SKM-1 treated with dmso at 0.1 percent for 144 hours (cell line): ENCODE data around the gene TEKT5.
"Not testable (repeated sequence)": the region's sequence is repeated elsewhere in the genome, so short reads cannot be mapped to it uniquely, and the experiment has no call there.

Experiments
- DNase-seq: peaks from one replicate; lab custom pipeline; 2025; ENCODE audit not compliant: unreplicated experiment; lab: John Stamatoyannopoulos, UW

Gene TEKT5

DNA sequence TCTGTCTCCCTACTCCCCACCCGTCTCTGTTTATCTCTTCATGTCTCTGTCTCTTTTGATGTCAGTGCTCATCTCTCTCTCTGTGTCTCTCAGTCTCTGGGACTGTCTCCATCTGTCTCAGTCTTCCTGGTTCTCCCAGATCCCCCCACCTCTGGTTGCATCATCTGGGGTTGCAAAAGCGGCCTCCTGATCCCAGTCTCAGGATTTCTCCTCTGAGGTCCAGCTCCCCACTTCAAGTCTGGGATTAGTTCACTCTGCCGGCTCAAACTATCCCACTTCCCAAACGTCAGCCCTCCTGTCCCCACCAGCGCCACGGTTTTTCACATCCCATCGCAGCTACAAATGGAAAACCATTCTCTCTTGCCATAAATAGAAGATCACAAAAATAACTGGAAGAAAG, 9.0 kb downstream of the TEKT5 start:
- no peak for DNase-seq

DNA sequence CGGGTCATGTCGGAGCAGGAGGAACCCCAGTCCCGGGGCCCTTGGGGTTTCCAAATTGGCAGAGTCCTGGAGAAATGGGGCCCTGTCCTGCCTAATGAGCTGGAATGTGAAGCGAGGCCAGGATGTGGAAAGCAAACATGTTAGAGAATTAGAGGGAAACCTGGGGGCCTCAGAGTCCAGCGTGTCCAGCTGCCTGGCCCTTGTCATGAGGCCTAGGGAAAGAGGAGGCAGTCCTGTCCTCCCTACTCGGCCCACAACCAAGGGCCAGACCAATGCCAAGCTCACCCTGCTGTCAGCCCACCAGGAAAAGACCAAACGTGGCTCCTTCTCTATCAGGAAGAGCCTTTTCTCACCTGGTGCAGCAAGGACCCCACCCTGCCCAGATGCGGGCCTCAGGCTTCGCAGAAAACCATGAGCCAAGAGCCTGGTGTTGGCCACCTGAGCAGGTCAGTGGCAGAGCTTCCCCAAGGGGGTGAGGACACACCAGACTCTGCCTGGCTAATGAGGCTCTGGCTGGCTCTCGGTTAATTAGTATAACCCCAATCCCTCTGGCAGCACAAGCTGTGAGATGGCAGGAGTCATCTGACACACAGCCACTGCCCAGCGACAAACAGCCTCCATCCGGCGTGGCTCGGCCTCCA, 10.1 kb downstream of the TEKT5 start:
- no peak for DNase-seq

DNA sequence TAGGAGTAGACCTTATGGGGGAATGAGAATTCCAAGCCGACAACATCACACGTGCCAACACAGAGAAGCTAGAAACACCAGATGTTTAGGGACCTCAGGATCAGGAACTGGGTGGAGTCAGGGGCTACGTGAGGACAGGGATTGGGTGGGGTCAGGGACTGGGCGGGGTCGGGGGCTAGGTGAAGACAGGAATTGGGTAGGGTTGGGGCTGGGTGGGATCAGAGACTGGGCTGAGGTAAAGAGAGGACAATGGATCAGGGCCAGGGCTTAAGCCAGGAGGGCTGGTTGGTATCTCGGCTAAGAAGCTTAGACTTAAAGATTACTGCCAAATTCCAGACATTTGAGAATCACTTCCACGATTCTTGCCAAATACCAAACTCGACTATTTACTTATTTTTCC, 11.6 kb downstream of the TEKT5 start:
- DNase-seq = no peak

GRCh38 chr16:10682604-10683003, 12.1 kb downstream of the TEKT5 start:
- no peak for DNase-seq

DNA sequence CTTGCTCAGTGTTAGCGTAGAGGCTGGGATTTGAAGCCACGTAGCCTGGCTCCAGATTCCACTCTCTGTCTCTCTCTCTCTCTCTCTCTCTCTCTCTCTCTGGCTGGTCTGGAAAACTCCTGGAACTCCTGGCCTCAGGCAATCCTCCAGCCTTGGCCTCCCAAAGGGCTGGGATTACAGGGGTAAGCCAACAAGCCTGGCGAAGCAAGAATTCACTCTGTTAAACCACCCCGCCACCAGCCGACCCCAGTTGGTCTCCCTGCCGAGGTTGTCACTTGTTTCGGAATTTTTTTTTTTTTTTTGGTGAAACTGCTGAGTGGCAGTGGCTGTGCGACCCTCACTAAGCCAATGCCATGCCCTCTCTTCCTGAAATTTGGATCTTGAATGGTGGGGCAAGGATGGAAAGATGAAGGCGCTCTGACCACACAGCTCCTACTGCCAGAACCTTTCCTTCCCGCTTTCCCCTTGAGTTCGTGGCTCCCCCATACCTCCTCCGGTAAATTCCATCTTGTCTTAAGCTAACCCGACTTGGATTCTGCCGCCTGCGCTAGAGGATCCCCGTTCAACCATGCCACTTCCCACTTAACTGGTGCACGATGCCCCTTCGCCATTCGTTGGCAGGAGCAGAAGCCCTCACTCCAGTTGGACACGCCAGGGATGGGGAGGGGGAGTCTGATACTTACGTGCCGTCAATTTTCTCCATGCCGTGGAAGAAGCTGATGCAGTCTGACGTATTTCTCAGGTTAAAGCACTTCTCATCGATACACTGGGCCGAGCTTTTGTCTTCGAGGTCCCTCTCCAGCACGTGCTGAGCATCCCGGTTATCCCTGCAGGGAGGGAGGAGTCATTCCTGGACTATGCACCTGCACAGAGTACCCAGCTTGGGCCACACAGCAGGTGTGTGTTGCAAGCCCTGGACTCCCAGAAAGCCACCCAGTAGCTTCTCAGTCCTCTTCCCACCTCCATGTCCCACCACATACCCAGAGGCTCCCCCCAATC, 13.1 kb downstream of the TEKT5 start:
- no peak for DNase-seq

DNA sequence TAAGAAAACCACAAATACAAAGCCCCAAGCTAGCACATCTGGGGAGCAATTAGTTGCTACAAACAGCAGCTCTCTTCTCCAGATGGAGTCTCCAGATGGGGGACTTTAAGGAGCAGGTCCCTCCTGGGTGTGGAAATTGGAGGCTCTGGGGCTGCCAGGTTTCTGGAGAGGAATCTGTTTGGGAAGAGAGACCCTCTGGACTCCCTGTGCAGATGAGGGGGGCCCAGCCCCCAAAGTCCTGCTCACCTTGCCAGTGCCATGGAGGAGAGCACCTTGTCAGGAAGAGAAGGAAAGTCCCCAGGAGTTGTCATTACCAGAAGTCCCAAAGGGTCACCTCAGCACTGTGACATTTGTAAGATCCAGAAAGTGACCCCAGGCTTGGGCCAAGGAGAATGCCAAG, 14.8 kb downstream of the TEKT5 start:
- no peak for DNase-seq

DNA sequence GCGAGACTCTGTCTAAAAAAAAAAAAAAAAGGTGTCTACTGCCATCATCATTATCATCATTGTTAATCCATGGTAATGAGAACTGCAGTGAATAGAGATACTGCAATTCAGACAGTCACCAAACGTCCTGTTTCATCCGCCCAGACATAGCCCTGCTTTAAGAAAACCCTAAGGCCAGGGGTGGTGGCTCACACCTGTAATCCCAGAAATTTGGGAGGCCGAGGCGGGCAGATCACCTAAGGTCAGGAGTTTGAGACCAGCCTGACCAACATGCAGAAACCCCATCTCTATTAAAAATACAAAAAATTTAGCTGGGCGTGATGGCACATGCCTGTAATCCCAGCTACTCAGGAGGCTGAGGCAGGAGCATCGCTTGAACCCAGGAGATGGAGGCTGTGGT, 15.3 kb downstream of the TEKT5 start:
- DNase-seq = not testable (repeated sequence)

DNA sequence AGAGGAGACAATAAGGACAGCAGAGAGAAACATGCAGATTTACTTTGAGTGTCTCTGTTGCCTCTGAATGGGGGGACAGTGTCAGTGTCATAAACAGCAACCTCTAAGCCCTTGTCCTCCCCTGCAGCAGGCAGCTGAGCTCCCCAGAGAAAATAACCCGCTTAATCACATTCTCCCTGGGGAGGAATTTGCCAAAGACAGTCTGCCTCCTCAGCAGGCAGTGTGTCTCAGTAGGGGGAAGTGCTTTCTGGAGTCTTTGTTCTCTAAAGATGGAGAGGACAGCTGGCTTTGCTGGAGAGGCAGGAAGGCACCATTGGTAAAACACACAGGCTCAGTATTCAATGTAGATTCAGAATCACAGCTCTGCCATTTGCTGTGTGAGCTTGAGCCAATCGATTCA, 16.1 kb downstream of the TEKT5 start:
- no peak for DNase-seq

- DNase-seq = no peak
Measured at GRCh38 chr16:10676284-10676683, 18.4 kb downstream of the TEKT5 start.

DNA sequence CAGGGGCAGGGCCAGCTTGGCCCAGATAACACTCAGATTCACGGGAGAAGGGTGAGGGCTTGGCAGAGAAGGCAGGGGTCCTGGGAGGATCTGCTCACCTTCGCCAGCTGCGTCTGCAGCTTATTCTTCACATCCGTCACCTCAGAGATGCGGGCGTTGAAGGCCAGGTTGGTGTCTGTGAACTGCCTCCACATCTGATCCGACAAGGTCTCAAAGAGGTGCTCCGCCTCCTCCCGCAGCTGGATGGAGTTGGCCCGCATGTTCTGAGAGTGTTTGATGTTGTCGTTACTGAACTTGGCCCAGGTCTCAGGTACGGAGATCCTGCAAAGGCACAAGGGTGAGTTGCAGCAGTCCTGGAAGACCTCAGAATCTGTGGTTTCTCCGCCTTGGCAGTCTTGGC, 18.9 kb downstream of the TEKT5 start:
- DNase-seq = no peak

- DNase-seq = no peak
Measured at GRCh38 chr16:10675216-10675615, 19.5 kb downstream of the TEKT5 start.

- DNase-seq = no peak
Measured at GRCh38 chr16:10671729-10672128, 23.0 kb downstream of the TEKT5 start.

DNA sequence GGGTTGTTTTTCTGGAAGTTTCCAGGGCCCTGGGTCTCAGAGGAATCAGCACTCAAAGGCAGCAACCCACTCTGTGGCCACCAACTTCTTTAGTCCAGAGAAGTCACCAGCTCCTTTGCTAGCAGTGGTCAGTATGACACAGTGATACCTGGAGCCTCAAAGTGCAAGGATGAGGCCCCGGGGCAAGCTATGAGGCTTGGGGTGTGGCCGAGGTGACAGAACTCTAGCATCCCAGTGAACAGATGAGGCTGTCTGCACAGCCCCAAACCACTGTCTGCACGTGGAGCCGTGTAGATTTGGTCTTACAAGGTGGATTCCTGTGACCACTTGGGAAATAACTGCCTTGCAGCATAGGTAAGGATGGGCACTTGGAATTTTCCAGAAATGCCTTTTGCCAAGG, 24.9 kb downstream of the TEKT5 start:
- no peak for DNase-seq

DNA sequence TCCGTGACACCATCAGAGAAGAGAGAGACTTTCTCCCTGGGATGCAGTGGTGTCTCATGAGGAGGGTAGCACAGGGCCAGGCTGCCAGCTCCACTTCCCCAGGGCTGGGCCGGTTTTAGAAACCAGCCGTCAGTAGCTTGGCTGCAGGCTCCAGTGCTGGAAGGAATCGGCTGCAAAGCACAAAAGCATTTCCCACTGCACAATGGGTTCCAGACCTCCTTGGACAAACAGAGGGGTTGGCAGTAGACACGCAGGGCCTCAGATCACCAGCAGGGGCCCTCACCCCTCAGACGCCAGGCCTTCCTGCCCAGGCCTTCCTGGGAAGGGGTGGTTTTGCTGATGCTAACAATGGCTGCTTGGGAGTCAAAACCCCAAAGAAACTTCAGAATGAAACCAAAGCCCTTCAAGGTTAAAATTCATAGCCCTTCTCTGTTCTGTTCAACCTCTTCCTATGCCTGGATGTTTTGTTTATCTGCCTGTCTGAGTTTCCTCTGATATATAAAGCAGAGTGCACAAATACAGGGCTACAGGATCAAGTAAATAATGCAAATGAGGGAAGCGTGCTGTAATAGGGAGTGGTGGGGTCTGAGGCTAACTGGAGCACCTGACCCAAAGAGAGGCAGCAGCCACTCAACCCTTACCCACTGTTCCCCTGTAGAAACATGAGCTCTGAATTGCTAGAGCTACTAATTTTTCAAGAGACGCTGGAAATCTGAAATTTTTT, 26.2 kb downstream of the TEKT5 start:
- DNase-seq = no peak

DNA sequence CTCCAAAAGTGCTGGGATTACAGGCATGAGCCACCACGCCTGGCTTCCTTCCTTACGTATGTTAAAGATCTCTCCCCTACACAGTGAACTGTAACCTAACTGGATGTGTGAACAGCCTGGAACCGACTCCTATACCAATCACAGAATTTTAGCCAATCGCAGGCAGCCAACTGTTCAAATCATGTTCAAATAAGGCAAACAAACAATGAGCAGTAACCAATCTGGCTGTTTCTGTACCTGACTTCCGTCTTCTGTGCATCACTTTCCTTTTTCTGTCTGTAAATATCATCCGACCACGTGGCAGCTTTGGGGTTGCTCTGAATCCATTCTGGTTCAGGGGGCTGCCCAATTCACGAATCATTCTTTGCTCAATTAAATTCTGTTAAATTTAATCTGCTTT, 27.5 kb downstream of the TEKT5 start:
- no peak for DNase-seq

DNA sequence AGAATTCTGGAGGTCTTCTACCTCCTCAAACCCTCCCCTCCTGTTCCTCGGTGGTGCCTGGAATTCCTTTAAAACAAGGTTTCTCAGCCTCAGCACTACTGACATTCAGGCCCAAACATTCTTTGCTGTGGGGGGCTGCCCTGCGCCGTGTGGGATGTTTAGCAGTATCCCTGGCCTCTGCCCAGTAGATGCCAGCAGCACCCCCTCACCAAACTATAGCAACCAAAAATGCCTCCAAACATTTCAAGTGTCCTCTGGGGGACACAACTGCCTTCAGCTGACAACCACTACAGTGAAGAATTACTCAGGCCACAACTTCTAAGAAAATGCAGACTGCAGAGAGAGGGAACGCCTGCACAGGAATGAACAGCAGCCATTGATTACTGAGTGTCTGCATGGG, 28.4 kb downstream of the TEKT5 start:
- no peak for DNase-seq

GRCh38 chr16:10665166-10665565, 29.6 kb downstream of the TEKT5 start:
- DNase-seq = no peak

DNA sequence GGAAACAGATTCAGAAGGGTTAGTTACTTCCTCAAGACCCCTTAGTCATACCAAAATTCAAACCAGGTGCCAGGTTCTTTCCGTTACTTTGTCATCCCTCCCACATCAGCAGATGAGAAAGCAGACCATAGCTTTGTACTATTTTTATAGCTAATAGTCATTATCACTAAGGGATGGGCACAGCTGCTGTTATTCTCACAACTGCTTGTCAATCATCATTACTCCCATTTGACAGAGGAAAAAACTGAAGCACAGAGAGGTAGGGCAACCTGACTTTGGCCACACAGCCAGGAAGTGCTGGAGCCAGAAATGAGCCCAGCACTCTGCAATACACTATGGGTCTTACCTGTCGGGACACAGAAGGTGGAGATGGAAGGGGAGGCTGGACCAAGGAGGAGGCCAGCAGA, 30.0 kb downstream of the TEKT5 start:
- no peak for DNase-seq

DNA sequence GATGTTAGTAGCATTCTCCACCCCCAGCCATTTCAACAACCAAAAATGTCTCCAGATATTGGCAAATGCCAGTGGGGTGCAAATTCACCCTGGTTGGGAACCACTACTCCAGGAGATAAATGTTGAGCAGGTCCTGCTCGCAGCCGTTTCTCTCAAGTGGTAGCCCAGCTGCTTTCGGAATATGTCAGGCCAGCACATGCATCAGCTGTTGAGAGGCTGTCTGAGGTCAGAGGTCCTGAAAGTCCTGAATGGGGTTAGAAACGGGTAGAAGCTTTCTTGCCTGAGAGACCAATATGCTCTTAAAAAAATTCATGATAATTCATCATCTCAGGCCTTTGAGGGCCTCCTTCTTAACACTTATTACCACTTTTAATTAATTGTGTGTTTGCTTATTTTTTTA, 31.0 kb downstream of the TEKT5 start:
- no peak for DNase-seq

- DNase-seq = no peak
Measured at GRCh38 chr16:10663146-10663545, 31.6 kb downstream of the TEKT5 start.

GRCh38 chr16:10662212-10662611, 32.5 kb downstream of the TEKT5 start:
- DNase-seq = no peak

- DNase-seq = no peak
Measured at GRCh38 chr16:10661737-10662136, 33.0 kb downstream of the TEKT5 start.
